H9 (cell line): Measurements from ENCODE around the gene DLG2. TPM values are rescaled to one million over a fixed set of nuclear protein-coding genes. Genes with fewer than 3 reads are reported as not detected.

ENCODE experiments used
- DNase-seq: peaks from one replicate; pipeline ENCODE4 v3.0.0-alpha.2; 2017
- H2AFZ ChIP-seq: one replicate; pipeline ENCODE4 v1.6.1; 2013; ENCODE audit warnings: mild to moderate bottlenecking, low read length, control low read depth, moderate library complexity
- H2AK5ac ChIP-seq: 2 replicates; pipeline ENCODE4 v1.6.1; 2013; ENCODE audit warnings: low read length, control low read depth, mixed read lengths; ENCODE audit not compliant: insufficient read length
- H2BK120ac ChIP-seq: one replicate; pipeline ENCODE4 v1.6.1; 2013; ENCODE audit warnings: low read depth, mild to moderate bottlenecking, low read length, control low read depth, inconsistent platforms; ENCODE audit not compliant: poor library complexity, severe bottlenecking
- H2BK12ac ChIP-seq: 2 replicates; pipeline ENCODE4 v1.6.1; 2013; ENCODE audit warnings: low read length, control low read depth, mixed read lengths, low read depth; ENCODE audit not compliant: insufficient read length
- H2BK15ac ChIP-seq: 2 replicates; pipeline ENCODE4 v1.6.1; 2013; ENCODE audit warnings: low read depth, low read length, control low read depth
- H2BK20ac ChIP-seq: one replicate; pipeline ENCODE4 v1.6.1; 2013; ENCODE audit warnings: low read depth, mild to moderate bottlenecking, low read length, control low read depth, inconsistent platforms; ENCODE audit not compliant: poor library complexity, severe bottlenecking
- H2BK5ac ChIP-seq: 2 replicates; pipeline ENCODE4 v1.6.1; 2013; ENCODE audit warnings: low read length, control low read depth, mixed read lengths; ENCODE audit not compliant: insufficient read length
- H3K14ac ChIP-seq: 2 replicates; pipeline ENCODE4 v1.6.1; 2013; ENCODE audit warnings: low read length, control low read depth; ENCODE audit not compliant: insufficient read depth
- H3K18ac ChIP-seq: 2 replicates; pipeline ENCODE4 v1.6.1; 2013; ENCODE audit warnings: low read depth, mild to moderate bottlenecking, mixed read lengths, low read length, control low read depth; ENCODE audit not compliant: insufficient read length
- H3K23ac ChIP-seq: 2 replicates; pipeline ENCODE4 v1.6.1; 2013; ENCODE audit warnings: low read length, control low read depth, mixed read lengths, low read depth; ENCODE audit not compliant: insufficient read length
- H3K23me2 ChIP-seq: 2 replicates; pipeline ENCODE4 v1.6.1; 2013; ENCODE audit warnings: low read depth, mild to moderate bottlenecking, mixed read lengths, low read length, control low read depth; ENCODE audit not compliant: insufficient read length, poor library complexity, severe bottlenecking
- H3K27ac ChIP-seq: 2 replicates; pipeline ENCODE4 v1.5.1; 2013; ENCODE audit warnings: low read length, control low read depth, mixed read lengths, low read depth; ENCODE audit not compliant: insufficient read length
- H3K27me3 ChIP-seq: 2 replicates; pipeline ENCODE4 v1.6.1; 2013; ENCODE audit warnings: low read length, control low read depth, inconsistent platforms; ENCODE audit not compliant: insufficient read depth
- H3K4ac ChIP-seq: 2 replicates; pipeline ENCODE4 v1.6.1; 2013; ENCODE audit warnings: low read depth, mild to moderate bottlenecking, control low read depth, inconsistent platforms, low read length, moderate library complexity
- H3K4me1 ChIP-seq: 2 replicates; pipeline ENCODE4 v1.6.1; 2013; ENCODE audit warnings: low read length, control low read depth, inconsistent platforms; ENCODE audit not compliant: insufficient read depth
- H3K4me2 ChIP-seq: 2 replicates; pipeline ENCODE4 v1.6.1; 2013; ENCODE audit warnings: low read length, control low read depth, mixed read lengths; ENCODE audit not compliant: insufficient read length, insufficient read depth
- H3K56ac ChIP-seq: 2 replicates; pipeline ENCODE4 v1.6.1; 2013; ENCODE audit warnings: low read depth, mild to moderate bottlenecking, mixed read lengths, low read length, control low read depth; ENCODE audit not compliant: insufficient read length
- H3K79me1 ChIP-seq: 2 replicates; pipeline ENCODE4 v1.6.1; 2013; ENCODE audit warnings: low read depth, mild to moderate bottlenecking, moderate library complexity, low read length, control low read depth, inconsistent platforms; ENCODE audit not compliant: insufficient read depth, poor library complexity, severe bottlenecking
- H3K79me2 ChIP-seq: 2 replicates; pipeline ENCODE4 v1.6.1; 2013; ENCODE audit warnings: low read length, control low read depth, inconsistent platforms; ENCODE audit not compliant: insufficient read depth
- H3K9ac ChIP-seq: 2 replicates; pipeline ENCODE4 v1.6.1; 2013; ENCODE audit warnings: low read length, control low read depth, mixed read lengths; ENCODE audit not compliant: insufficient read length; ENCODE audit errors: extremely low read depth
- H3K9me3 ChIP-seq: one replicate; pipeline ENCODE4 v1.6.1; 2013; ENCODE audit warnings: low read depth, low read length, inconsistent platforms; ENCODE audit not compliant: control insufficient read depth
- H3T11ph ChIP-seq: one replicate; pipeline ENCODE4 v1.6.1; 2013; ENCODE audit warnings: mild to moderate bottlenecking, low read length, control low read depth, inconsistent platforms
- H4K20me1 ChIP-seq: one replicate; pipeline ENCODE4 v1.6.1; 2013; ENCODE audit not compliant: control insufficient read depth, insufficient read length, insufficient read depth
- H4K5ac ChIP-seq: 2 replicates; pipeline ENCODE4 v1.6.1; 2013; ENCODE audit warnings: low read depth, mild to moderate bottlenecking, mixed read lengths, low read length, control low read depth; ENCODE audit not compliant: insufficient read length
- H4K8ac ChIP-seq: replicated peaks from 2 replicates; pipeline ENCODE4 v1.6.1; 2013; ENCODE audit warnings: low read length, control low read depth, mixed read lengths, low read depth; ENCODE audit not compliant: insufficient read length
- H4K91ac ChIP-seq: 2 replicates; pipeline ENCODE4 v1.6.1; 2013; ENCODE audit warnings: low read depth, mild to moderate bottlenecking, moderate library complexity, mixed read lengths, low read length, control low read depth; ENCODE audit not compliant: insufficient read length
- H3K27ac Mint-ChIP-seq, 3 experiments: 2 replicates in 2 of 3; 3 replicates in 1 of 3; pipeline ENCODE4 v1.8.0; 2020 to 2021; ENCODE audit warnings: mixed read lengths in 3 of 3, mild to moderate bottlenecking in 1 of 3, moderate library complexity in 1 of 3
- H3K27me3 Mint-ChIP-seq: 2 replicates; pipeline ENCODE4 v1.8.0; 2021; ENCODE audit warnings: low read depth, mild to moderate bottlenecking, moderate library complexity, mixed read lengths
- H3K36me3 Mint-ChIP-seq, 3 experiments: 2 replicates in 2 of 3; 3 replicates in 1 of 3; pipeline ENCODE4 v1.8.0; 2020 to 2021; ENCODE audit warnings: low read depth in 3 of 3, mixed read lengths in 3 of 3; ENCODE audit not compliant: insufficient read depth in 1 of 3
- H3K4me1 Mint-ChIP-seq, 2 experiments: 2 replicates each; pipeline ENCODE4 v1.8.0; 2020; ENCODE audit warnings: mixed read lengths in 2 of 2
- H3K4me3 Mint-ChIP-seq, 2 experiments: 2 replicates in 1 of 2; 3 replicates in 1 of 2; pipeline ENCODE4 v1.8.0; 2020 to 2021; ENCODE audit warnings: mild to moderate bottlenecking in 2 of 2, mixed read lengths in 2 of 2, moderate library complexity in 1 of 2
- H3K9me3 Mint-ChIP-seq, 2 experiments: 2 replicates in 1 of 2; 3 replicates in 1 of 2; pipeline ENCODE4 v1.8.0; 2020; ENCODE audit warnings: mild to moderate bottlenecking in 2 of 2, mixed read lengths in 2 of 2, moderate library complexity in 1 of 2
- WGBS: extraction: QIAGEN DNeasy Blood & Tissue Kit; methylation state at CpG from one replicate; pipeline ENCODE4 v1.1.7; 2013; ENCODE audit warnings: missing lambda C conversion rate, low lambda C conversion rate, mixed read lengths; ENCODE audit not compliant: insufficient read length; ENCODE audit errors: extremely low coverage; 5-methylcytosine and 5-hydroxymethylcytosine counted together
- total RNA-seq: library from RNA; stranded (reverse); gene quantifications from 2 replicates; pipeline ENCODE4 v1.2.1, GENCODE V29; 2021
- TF ChIP-seq, protein P1 (sequence below): fragments of 200-600 bp; sonication (generic); conservative IDR thresholded peaks from 3 replicates; pipeline ENCODE4 v1.8.0; 2021; ENCODE audit warnings: antibody characterized with exemption, mild to moderate bottlenecking

The DLG2 gene
- total RNA-seq, 1 experiment from 2014 or later = 8.0 TPM

DNA sequence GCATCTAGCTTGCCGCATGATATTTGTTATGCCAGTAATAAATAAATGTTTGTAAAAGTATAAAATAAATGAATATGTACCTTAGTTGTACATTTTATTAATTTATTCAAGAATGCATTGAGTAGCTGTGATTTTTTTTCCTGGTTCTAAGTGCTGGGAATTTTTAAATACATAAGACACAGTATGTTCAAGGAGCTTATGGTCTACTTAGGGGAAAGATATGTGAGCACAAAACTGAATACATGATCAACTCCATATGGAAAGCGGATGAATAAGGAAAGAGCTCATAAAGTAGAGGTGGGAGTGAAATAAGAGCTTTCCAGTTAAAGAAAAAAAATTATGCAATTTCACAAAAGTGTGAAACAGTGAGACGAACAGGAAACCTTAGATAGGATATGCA, 1396.7 kb downstream of the DLG2 start:
- Histone ChIP-seq H4K8ac (no peak overlapping the region), H3K9me3 (no peaks in the 10 kb centered on the region), H3K79me1 (no peaks in the 10 kb centered on the region), H2BK120ac (no peak overlapping the region), H2AFZ (no peak overlapping the region), H3K27ac (no peak overlapping the region), H3K4me1 (no peaks in the 10 kb centered on the region; the same call in 1 of the 2 replicates), H3K79me2 (no peaks in the 10 kb centered on the region), H3K14ac (no peak overlapping the region), H2BK15ac (no peak overlapping the region), H3K23me2 (no peaks in the 10 kb centered on the region), H3K27me3 (no peaks in the 10 kb centered on the region), H4K91ac (no peak overlapping the region), H3K9ac (no peak overlapping the region), H3K4ac (no peak overlapping the region), H2BK20ac (no peak overlapping the region), H4K20me1 (no peaks in the 10 kb centered on the region), H3K23ac (no peak overlapping the region), H3K18ac (no peak overlapping the region), H2BK5ac (no peak overlapping the region), H4K5ac (no peak overlapping the region), H2BK12ac (no peak overlapping the region), H2AK5ac (no peak overlapping the region), H3K4me2 (no peak overlapping the region), H3T11ph (no peak overlapping the region), H3K56ac (no peak overlapping the region)
- TF ChIP-seq, protein P1, sequence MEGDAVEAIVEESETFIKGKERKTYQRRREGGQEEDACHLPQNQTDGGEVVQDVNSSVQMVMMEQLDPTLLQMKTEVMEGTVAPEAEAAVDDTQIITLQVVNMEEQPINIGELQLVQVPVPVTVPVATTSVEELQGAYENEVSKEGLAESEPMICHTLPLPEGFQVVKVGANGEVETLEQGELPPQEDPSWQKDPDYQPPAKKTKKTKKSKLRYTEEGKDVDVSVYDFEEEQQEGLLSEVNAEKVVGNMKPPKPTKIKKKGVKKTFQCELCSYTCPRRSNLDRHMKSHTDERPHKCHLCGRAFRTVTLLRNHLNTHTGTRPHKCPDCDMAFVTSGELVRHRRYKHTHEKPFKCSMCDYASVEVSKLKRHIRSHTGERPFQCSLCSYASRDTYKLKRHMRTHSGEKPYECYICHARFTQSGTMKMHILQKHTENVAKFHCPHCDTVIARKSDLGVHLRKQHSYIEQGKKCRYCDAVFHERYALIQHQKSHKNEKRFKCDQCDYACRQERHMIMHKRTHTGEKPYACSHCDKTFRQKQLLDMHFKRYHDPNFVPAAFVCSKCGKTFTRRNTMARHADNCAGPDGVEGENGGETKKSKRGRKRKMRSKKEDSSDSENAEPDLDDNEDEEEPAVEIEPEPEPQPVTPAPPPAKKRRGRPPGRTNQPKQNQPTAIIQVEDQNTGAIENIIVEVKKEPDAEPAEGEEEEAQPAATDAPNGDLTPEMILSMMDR = no peak
- Mint-ChIP-seq H3K4me1 (peaks cover 18% of the 10 kb centered on the region in 2 experiments), H3K27me3 (no peaks in the 10 kb centered on the region), H3K27ac (no peak overlapping the region), H3K9me3 (no peaks in the 10 kb centered on the region), H3K4me3 (no peak overlapping the region), H3K36me3 (no peaks in the 10 kb centered on the region)
- DNase-seq = no peak
- no CpG with 5 or more reads among the region's 3 CpGs for WGBS
